ENCODE data around the gene CHMP4B. TPM values are rescaled to one million over a fixed set of nuclear protein-coding genes. Genes with fewer than 3 reads are reported as not detected.

The CHMP4B gene
- total RNA-seq, 2 experiments from 2014 or later = 93.9 to 94.8 TPM

GRCh38 chr20:33835615-33836172 lies 24.5 kb downstream of the CHMP4B start:
- Mint-ChIP-seq H3K4me1 (ENCODE audit: low read depth) (peaks cover 55% of the 10 kb centered on the region), H3K4me3 (no peak overlapping the region), H3K27ac (no peak overlapping the region), H3K36me3 (peaks cover 23% of the 10 kb centered on the region), H3K9me3 (no peaks in the 10 kb centered on the region), H3K27me3 (no peaks in the 10 kb centered on the region)
- intact Hi-C loops (cut with micrococcal nuclease) = no loop called here
- ChIA-PET POLR2A (interaction anchor here (1.2 kb wide), 1 partner anchor 10 kb away, joined by 3 read pairs; no protein-coding TSS in a partner anchor), CTCF (no interaction called here)
- no peak for DNase-seq

GRCh38 chr20:33836277-33836676 lies 25.1 kb downstream of the CHMP4B start:
- intact Hi-C loops (cut with micrococcal nuclease) = no loop called here
- peaks cover 60% of the 10 kb centered on the region for H3K4me1 Mint-ChIP-seq (ENCODE audit: low read depth)
- POLR2A ChIA-PET = interaction anchor here (1.2 kb wide), 1 partner anchor 11 kb away, joined by 3 read pairs; no protein-coding TSS in a partner anchor

DNA sequence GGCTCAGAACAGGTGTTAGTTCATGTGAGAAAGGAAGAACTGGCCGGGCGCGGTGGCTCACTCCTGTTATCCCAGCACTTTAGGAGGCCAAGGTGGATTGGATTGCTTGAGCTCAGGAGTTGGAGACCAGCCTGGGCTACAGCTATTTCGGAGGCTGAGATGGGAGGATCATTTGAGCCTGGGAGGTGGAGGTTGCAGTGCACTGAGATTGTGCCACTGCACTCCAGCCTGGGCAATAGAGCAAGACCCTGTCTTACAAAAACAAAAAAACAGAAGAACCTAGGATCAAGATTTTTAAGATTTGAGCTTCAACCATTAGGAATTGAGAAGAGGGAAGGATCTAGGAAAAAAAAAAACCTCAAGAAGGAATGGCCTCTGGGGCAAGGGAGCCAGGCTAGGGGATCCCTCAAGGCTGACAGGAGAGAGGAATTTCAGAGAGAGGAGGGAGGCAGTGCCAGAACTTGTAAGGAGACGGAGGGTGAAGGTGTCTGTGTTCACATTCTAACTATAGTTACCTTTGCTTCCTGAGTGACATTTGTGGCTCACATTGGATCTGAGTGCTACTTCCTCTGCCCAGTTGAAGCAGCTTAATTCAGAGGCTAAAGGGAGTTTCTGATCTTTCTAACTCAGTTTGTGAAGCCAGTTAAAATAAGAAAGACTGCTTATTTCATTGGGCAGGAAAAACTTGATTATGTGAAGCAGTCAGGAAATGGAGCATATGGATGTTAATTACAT lies 26.1 kb downstream of the CHMP4B start:
- Mint-ChIP-seq H3K4me1 (ENCODE audit: low read depth) (peaks cover 69% of the 10 kb centered on the region), H3K36me3 (peaks cover 16% of the 10 kb centered on the region), H3K9me3 (no peaks in the 10 kb centered on the region), H3K4me3 (no peak overlapping the region), H3K27me3 (no peaks in the 10 kb centered on the region), H3K27ac (no peak overlapping the region)
- intact Hi-C loops (cut with micrococcal nuclease) = no loop called here
- DNase-seq = no peak
- ChIA-PET POLR2A (no interaction called here), CTCF (no interaction called here)

More at GRCh38 chr20:33836277-33836676, 25.1 kb downstream of the CHMP4B start:
- H3K4me3 Mint-ChIP-seq = no peak overlapping the region
- no peaks in the 10 kb centered on the region for H3K27me3 Mint-ChIP-seq
- peaks cover 23% of the 10 kb centered on the region for H3K36me3 Mint-ChIP-seq
- no peak overlapping the region for H3K27ac Mint-ChIP-seq
- no peaks in the 10 kb centered on the region for H3K9me3 Mint-ChIP-seq
- no peak for DNase-seq
- CTCF ChIA-PET = no interaction called here

GRCh38 chr20:33838035-33838864 lies 27.1 kb downstream of the CHMP4B start:
- intact Hi-C loops (cut with micrococcal nuclease) = no loop called here
- Mint-ChIP-seq H3K9me3 (no peaks in the 10 kb centered on the region), H3K27ac (no peak overlapping the region), H3K4me3 (no peak overlapping the region), H3K4me1 (ENCODE audit: low read depth) (peaks cover 77% of the 10 kb centered on the region), H3K27me3 (no peaks in the 10 kb centered on the region), H3K36me3 (peaks cover 12% of the 10 kb centered on the region)
- ChIA-PET CTCF (interaction anchor here (1.9 kb wide), 1 partner anchor 46 kb away, joined by 5 read pairs; no protein-coding TSS in a partner anchor), POLR2A (no interaction called here)
- DNase-seq = no peak

DNA sequence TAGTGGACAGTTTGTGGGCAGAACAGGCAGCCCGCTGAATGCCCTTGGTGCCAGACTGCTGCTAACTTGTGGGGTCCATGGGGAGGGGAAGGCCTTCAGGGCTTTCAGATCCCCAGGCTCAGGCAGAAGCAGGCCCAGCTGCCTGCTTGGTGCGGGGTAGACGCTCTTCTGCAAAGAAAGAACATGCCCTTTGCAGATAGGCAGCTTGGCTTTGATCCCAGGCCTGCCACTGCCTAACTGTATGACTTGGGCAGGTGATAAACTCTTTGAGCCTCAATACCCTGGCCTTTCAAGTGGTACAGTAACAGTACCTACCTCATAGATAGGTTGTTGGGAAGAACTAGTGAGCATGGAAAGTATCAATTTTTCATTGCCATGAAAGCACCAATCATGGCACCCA lies 28.4 kb downstream of the CHMP4B start:
- Mint-ChIP-seq H3K4me3 (no peak overlapping the region), H3K36me3 (peaks cover 9% of the 10 kb centered on the region), H3K4me1 (ENCODE audit: low read depth) (peaks cover 85% of the 10 kb centered on the region), H3K9me3 (no peaks in the 10 kb centered on the region), H3K27me3 (no peaks in the 10 kb centered on the region), H3K27ac (no peak overlapping the region)
- CTCF ChIA-PET = interaction anchor here (1.9 kb wide), 1 partner anchor 48 kb away, joined by 5 read pairs; no protein-coding TSS in a partner anchor
- POLR2A ChIA-PET = interaction anchor here (0.9 kb wide), 1 partner anchor 19 kb away, joined by 3 read pairs; no protein-coding TSS in a partner anchor
- intact Hi-C loops (cut with micrococcal nuclease) = no loop called here
- DNase-seq = no peak

DNA sequence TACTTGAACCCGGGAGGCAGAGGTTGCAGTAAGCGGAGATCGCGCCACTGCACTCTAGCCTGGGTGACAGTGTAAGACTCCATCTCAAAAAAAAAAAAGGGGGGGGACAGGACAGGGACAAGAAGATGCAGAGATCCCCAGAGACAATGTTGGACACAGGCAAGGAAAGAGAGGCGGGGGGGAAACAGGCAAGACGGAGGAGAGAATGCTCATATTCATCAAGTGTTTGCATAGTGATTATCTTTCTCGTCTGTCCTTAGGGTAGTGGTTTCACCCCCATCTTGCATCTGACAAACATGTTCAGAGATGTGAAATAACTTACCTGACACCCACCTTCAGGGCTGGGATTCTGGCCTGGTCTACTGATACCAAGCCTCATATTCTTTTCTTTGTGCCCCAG lies 29.0 kb downstream of the CHMP4B start:
- no peak overlapping the region for H3K27ac Mint-ChIP-seq
- H3K4me3 Mint-ChIP-seq = no peak overlapping the region
- ChIA-PET CTCF (interaction anchor here (1.9 kb wide), 1 partner anchor 48 kb away, joined by 5 read pairs; no protein-coding TSS in a partner anchor), POLR2A (no interaction called here)
- no peaks in the 10 kb centered on the region for H3K27me3 Mint-ChIP-seq
- H3K9me3 Mint-ChIP-seq = no peaks in the 10 kb centered on the region
- intact Hi-C loops (cut with micrococcal nuclease) = no loop called here
- peaks cover 81% of the 10 kb centered on the region for H3K4me1 Mint-ChIP-seq (ENCODE audit: low read depth)
- H3K36me3 Mint-ChIP-seq = peaks cover 6% of the 10 kb centered on the region
- no peak for DNase-seq

DNA sequence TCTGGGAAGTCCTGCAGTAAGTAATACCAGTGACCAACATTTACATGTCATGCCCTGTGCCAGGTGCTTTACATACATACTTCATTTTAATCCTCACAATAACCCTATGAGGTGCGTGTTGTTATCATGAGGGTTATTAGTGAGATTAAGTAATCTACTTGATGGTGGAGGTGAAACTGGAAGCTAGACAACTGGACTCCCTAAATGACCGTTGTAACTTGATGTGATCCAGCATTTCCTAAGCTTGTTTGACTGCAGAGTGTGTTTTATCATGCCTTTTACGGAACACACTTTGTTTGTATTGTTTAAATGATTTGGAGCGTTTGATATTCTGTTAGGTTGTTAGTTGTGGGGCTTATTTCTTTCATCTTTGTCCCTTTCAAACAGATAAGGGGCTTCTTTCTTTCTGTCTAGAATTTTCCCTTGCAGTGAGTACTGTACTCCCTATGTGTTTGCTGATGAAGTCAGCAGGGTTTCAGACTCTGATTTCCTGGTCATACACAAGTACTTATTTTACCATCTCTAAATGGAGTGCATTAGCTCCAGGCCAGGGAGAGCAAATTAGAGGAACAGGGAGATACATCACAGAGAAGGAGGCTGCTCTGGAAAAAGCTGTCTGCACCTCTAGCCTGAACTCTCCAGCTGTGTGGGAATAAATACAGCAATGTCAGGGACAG lies 29.7 kb downstream of the CHMP4B start:
- Mint-ChIP-seq H3K9me3 (no peaks in the 10 kb centered on the region), H3K4me3 (no peak overlapping the region), H3K27ac (no peak overlapping the region), H3K27me3 (no peaks in the 10 kb centered on the region), H3K4me1 (ENCODE audit: low read depth) (peaks cover 82% of the 10 kb centered on the region), H3K36me3 (peaks cover 1% of the 10 kb centered on the region)
- no peak for DNase-seq
- POLR2A ChIA-PET = no interaction called here
- CTCF ChIA-PET = interaction anchor here (0.8 kb wide), 1 partner anchor 74 kb away, joined by 3 read pairs; no protein-coding TSS in a partner anchor
- intact Hi-C loops (cut with micrococcal nuclease) = no loop called here

DNA sequence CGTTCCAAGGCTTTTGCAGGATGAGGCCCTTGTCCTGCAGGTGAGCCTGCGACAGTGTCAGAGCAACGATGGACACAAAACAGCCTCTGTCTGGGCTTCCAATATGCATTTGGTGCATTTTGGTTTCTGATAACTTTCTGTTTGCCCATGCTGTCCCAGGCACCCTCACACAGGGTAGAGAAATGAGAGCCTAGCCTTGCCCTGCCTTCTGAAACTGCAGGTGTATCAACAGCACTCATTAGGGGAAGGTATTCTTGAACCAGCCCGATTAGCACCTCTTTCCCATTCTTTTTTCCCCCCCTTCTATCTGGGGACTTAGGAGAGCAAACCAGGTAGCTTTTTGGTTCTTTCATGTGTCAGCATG lies 30.3 kb downstream of the CHMP4B start:
- H3K4me3 Mint-ChIP-seq = no peak overlapping the region
- H3K9me3 Mint-ChIP-seq = no peaks in the 10 kb centered on the region
- intact Hi-C loops (cut with micrococcal nuclease) = no loop called here
- ChIA-PET POLR2A (no interaction called here), CTCF (interaction anchor here (0.8 kb wide), 1 partner anchor 74 kb away, joined by 3 read pairs; no protein-coding TSS in a partner anchor)
- no peaks in the 10 kb centered on the region for H3K27me3 Mint-ChIP-seq
- DNase-seq = no peak
- no peak overlapping the region for H3K27ac Mint-ChIP-seq
- peaks cover 1% of the 10 kb centered on the region for H3K36me3 Mint-ChIP-seq
- peaks cover 82% of the 10 kb centered on the region for H3K4me1 Mint-ChIP-seq (ENCODE audit: low read depth)

DNA sequence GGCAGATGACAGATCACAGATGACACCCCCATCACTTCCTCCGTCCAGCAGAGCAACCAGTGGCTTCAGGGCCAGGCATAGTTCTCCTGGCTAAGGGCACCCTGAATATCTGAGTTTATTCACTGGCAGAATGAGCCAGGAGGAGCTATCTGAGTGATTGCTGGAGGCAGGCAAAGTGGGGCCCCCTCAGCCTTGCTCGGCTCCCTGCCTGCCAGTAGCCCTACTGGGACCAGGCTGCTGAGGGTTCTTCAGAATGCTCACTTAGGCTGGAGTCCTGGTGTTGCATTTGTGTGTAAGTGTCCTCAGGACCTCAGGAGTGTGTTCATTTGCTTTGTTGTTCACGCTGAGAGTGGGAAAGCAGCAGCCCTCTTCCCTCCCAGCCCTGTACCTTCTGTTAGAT lies 31.2 kb downstream of the CHMP4B start:
- H3K36me3 Mint-ChIP-seq = peaks cover 1% of the 10 kb centered on the region
- H3K4me3 Mint-ChIP-seq = no peak overlapping the region
- peaks cover 82% of the 10 kb centered on the region for H3K4me1 Mint-ChIP-seq (ENCODE audit: low read depth)
- no peaks in the 10 kb centered on the region for H3K27me3 Mint-ChIP-seq
- ChIA-PET CTCF (no interaction called here), POLR2A (no interaction called here)
- no peak overlapping the region for H3K27ac Mint-ChIP-seq
- no peaks in the 10 kb centered on the region for H3K9me3 Mint-ChIP-seq
- intact Hi-C loops (cut with micrococcal nuclease) = no loop called here
- DNase-seq = no peak

GRCh38 chr20:33843050-33843449 lies 31.9 kb downstream of the CHMP4B start:
- no peak for DNase-seq
- intact Hi-C loops (cut with micrococcal nuclease) = no loop called here
- no peak overlapping the region for H3K27ac Mint-ChIP-seq
- H3K27me3 Mint-ChIP-seq = no peaks in the 10 kb centered on the region
- peaks cover 80% of the 10 kb centered on the region for H3K4me1 Mint-ChIP-seq (ENCODE audit: low read depth)
- H3K4me3 Mint-ChIP-seq = no peak overlapping the region
- ChIA-PET CTCF (no interaction called here), POLR2A (interaction anchor here (0.5 kb wide), 1 partner anchor 10 kb away, joined by 3 read pairs; no protein-coding TSS in a partner anchor)
- H3K36me3 Mint-ChIP-seq = peaks cover 1% of the 10 kb centered on the region
- no peaks in the 10 kb centered on the region for H3K9me3 Mint-ChIP-seq

DNA sequence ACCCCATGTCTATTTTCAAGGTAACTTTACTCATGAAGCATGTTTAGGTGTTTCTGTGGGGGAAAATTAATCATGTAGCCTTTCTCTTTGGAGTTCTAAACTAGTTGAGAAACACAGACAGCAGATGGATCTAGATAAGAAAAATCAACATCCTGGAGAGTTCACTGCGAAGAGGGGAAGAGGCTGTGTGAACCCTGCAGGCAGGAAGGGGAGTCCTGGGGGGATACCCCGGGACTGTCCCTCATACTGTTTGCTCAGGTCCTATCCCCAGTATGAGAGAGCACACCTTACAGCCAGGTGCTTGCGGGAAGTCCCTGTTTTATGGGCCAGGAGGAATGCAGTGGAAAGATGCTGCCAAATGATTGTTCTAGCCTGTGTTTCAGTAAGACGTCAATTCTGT lies 32.7 kb downstream of the CHMP4B start:
- peak; percentile 49 for DNase-seq
- POLR2A ChIA-PET = no interaction called here
- H3K27ac Mint-ChIP-seq = peak overlapping the region; percentile 4
- H3K9me3 Mint-ChIP-seq = no peaks in the 10 kb centered on the region
- peaks cover 4% of the 10 kb centered on the region for H3K36me3 Mint-ChIP-seq
- intact Hi-C loops (cut with micrococcal nuclease) = no loop called here
- CTCF ChIA-PET = no interaction called here
- H3K4me1 Mint-ChIP-seq (ENCODE audit: low read depth) = peaks cover 74% of the 10 kb centered on the region
- no peaks in the 10 kb centered on the region for H3K27me3 Mint-ChIP-seq
- H3K4me3 Mint-ChIP-seq = no peak overlapping the region

Data from activated CD4-positive, alpha-beta memory T cell treated with anti-CD3 and anti-CD28 coated beads for 36 hours (primary cell).